HL-60 (cell line): ENCODE data around the gene GFI1.

ENCODE experiments used
- CTCF ChIP-seq: IDR thresholded peaks from one replicate; pipeline ENCODE4 v1.5.1; 2011; ENCODE audit warnings: low read length, control low read depth, inconsistent platforms; ENCODE audit not compliant: insufficient read depth
- GABPA ChIP-seq: IDR thresholded peaks from 2 replicates; pipeline ENCODE4 v1.6.1; 2012; ENCODE audit warnings: low read depth
- REST ChIP-seq: IDR thresholded peaks from 2 replicates; pipeline ENCODE4 v1.6.1; 2012; ENCODE audit warnings: low read depth; ENCODE audit not compliant: insufficient replicate concordance

- TF ChIP-seq CTCF (no peak), REST (no peak), GABPA (no peak)
Measured at GRCh38 chr1:92484472-92485380, 2.0 kb downstream of the GFI1 start.
